Vagina (tissue), 2 donors: Measurements from ENCODE around the gene OR52I2.

ENCODE experiments used
- POLR2A ChIP-seq, 2 donors: fragments of 450-650 bp; IDR thresholded peaks; one replicate each; pipeline ENCODE4 v1.6.1; 2017; ENCODE audit warnings: antibody characterized with exemption in 2 of 2, mild to moderate bottlenecking in 2 of 2, moderate library complexity in 2 of 2
- TF ChIP-seq, protein P1 (sequence below), 3 experiments: fragments of 450-650 bp in 2 of 3; fragments of 200-600 bp in 1 of 3; sonication (generic) in 1 of 3; IDR thresholded peaks; one replicate each; pipeline ENCODE4 v1.5.1; 2017 to 2019; ENCODE audit warnings: antibody characterized with exemption in 3 of 3, mild to moderate bottlenecking in 2 of 3, moderate library complexity in 2 of 3

- TF ChIP-seq, protein P1, sequence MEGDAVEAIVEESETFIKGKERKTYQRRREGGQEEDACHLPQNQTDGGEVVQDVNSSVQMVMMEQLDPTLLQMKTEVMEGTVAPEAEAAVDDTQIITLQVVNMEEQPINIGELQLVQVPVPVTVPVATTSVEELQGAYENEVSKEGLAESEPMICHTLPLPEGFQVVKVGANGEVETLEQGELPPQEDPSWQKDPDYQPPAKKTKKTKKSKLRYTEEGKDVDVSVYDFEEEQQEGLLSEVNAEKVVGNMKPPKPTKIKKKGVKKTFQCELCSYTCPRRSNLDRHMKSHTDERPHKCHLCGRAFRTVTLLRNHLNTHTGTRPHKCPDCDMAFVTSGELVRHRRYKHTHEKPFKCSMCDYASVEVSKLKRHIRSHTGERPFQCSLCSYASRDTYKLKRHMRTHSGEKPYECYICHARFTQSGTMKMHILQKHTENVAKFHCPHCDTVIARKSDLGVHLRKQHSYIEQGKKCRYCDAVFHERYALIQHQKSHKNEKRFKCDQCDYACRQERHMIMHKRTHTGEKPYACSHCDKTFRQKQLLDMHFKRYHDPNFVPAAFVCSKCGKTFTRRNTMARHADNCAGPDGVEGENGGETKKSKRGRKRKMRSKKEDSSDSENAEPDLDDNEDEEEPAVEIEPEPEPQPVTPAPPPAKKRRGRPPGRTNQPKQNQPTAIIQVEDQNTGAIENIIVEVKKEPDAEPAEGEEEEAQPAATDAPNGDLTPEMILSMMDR (IDR thresholded peaks at IDR 0.05), result no peak
- no peak for TF ChIP-seq POLR2A (IDR thresholded peaks at IDR 0.05)
Observed at GRCh38 chr11:4610258-4610935, 28.9 kb downstream of the OR52I2 start.
